Measurements from ENCODE around the gene TENM3.

TENM3 gene

DNA sequence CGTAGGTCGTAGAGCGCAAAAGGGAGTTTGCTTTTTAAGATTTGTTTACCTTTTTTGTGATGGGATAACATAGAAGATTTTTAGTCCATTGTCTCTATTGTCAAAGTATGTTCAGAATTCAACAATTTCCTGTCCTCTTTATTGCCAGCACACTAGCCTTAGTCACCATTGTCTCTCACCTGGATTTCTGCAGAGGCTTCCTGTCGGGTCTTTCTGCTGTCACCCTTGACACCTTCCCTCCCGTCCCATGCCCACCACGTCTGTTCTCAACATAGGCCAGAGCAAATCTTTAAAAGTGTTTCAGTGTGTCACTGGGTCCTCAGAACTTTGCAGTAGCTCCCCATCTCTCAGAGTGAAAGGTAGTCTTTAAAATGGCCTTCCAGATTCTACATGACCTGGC lies 323.9 kb downstream of the TENM3 start:
- ATAC-seq: no peak
- no peak for DNase-seq

DNA sequence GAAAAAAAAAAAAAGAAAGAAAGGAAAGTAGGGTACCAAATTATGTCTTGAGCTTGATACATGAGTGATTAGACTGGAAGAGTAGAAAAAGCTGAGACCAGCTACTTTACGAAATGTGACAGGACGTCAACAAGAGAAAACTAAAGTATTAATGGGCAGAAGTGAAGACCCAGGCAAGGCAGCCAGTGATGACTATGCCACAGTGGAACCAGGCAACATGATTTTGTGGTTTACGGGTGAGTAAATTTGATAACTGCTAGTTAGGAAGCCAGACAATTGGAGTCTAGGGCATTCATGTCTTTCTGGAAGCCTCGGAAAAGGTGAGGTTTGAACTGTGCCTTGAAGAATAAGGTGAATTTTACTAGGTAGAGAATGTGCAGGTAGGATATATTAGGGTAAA lies 326.4 kb downstream of the TENM3 start:
- DNase-seq (no peak), ATAC-seq (no peak)

DNA sequence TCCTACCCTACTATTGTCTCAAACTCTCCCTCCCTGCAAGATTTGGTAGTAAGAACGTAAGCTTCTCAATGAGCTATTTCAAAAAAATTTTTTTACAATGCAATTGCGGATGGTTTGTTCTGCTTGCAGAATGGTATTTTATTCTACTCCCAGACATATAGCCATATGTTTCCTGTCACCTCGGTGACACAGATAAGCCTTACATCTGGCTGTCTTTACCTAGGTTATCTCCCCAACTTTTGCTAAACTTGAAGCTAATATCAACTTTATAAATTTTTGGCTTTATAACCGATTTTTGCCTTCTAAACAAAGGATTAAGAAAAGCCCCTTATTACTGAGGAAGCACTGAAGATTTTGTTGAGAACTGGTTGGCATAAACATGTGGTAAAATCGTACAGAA lies 331.5 kb downstream of the TENM3 start:
- ATAC-seq: no peak
- DNase-seq: no peak

DNA sequence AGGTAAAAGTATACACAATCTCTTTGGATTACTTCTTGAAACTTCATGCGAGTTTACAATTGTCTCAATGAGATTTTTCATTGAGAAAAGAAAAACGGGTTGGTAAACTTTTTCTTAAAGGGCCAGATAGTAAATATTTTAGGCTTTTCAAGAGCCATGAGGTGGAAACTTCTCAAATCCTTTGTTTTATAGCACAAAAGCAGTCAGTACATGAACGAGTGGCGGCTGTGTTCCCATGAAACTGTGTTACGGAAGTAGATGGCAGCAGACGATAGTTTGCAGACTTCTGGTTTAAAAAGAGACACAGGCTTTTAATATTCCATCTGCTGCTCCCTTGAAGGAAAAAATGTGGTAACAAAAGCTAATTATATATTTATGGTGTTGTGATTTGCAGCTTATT lies 332.0 kb downstream of the TENM3 start:
- ATAC-seq (no peak), DNase-seq (no peak)

DNA sequence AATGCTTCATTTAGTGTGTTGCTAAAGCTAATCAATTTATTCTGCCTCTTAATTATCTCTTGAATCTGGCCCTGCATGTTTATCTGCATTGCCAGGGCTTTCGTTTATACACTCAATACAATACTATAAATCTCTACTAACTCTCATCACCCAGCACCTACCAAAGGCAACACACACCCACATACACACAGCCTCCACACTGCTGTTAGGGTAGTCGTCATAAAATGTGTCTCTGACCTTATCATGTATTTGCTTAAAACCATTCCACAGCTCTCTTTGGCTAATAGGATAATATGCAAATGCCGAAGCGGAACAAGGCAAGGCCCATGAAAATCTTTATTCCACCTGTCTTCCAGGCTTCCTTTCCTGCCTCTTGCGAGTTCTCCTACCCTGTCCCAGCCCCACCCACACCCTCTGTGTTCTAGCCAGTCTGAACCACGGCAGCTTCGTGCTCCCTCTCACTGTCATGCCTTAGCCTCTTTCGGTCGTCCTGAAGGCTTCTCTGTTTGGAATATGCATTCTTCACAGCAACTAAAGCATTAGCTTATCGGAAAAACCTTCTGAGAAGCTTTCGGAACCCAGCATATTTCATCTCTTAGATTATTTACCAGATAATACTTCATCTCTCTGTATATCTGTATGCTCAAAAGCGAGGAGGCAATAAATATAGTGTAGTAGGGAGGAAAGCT lies 333.5 kb downstream of the TENM3 start:
- DNase-seq (no peak), ATAC-seq (no peak)

DNA sequence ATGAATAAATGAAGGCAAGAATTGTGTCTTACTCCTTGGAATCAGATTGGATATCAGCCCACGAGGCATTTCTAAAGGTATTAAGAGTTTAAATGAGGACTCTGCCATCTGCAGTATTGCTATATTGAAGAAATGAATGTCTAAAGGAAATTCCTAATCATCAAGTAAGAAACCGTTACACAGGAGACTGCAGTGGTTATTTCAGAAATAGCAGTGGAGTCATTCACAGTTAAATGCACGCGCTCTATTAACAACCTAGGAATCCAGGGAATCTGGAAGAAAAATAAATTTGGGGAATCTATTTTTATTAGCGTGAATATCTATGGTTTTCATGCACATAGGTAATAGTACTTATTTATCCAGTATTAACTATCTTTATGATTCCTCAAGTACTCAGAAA lies 334.2 kb downstream of the TENM3 start:
- ATAC-seq: no peak
- DNase-seq: no peak

DNA sequence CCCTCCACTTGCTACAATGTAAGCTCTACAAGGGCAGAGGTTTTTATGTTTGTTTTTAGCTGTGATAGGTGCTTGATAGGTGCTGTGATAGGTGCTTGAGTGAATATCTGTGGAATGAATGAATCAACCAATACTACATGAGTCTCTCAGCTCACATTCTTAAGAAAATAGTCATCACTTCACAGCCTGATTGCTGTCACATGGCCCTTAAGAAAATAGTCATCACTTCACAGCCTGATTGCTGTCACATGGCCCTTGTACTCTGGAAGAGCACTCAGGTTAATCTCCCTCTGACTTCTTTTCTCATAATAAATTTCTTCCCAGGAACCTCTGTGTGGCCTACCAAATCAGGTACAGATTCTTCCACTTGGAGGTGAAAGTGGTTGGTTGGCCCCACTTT lies 335.2 kb downstream of the TENM3 start:
- ATAC-seq: no peak
- no peak for DNase-seq

DNA sequence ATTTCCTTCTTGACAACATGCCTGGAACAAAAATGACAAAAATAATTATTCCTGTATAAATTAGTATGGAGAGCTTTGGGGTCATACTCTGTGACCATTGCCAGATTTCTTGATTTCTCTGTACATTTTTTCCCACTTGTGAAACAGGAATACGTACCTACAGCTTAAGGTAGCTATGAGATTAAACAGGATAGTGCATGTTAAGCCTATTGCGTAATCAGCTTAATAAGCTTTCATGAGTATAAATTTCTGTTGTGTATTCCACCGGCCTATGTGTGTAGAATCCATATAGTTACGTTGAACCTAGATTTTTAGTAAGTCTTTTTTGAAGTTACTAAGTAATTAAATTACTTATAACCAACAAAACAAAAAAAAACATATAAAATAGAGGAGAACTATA lies 339.0 kb downstream of the TENM3 start:
- ATAC-seq (no peak), DNase-seq (no peak)

DNA sequence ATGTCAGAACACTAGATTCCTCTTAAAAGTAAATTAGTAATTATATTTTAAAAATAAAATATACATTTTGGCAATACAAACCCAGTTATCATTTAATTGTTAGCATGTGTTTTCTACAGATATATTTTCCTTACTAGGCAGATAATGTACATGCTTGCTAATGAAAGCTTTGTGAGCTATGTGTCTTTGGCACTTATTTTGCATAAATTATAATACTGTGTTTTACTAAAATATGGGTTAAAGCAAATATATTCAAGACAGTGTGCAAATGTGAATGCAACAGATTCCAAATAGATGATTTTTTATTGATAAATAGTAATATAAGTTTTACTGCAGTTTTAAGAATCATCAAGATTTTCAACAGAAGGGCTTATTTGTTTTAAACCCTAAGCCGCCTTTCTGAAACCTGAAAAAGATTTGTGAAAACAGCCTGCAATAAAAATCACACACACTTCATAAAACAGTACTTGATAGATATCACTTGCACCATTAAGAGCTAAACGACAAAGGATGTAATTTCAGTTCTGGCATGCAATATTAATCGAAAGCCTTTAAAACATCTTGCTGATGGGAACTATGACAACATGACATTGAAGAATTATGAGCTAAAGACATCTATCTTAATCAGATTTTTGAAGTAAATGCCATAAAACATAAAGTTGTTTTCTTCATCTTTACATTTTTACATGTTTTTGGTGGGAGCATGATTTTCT lies 340.7 kb downstream of the TENM3 start:
- ATAC-seq: no peak
- no peak for DNase-seq

DNA sequence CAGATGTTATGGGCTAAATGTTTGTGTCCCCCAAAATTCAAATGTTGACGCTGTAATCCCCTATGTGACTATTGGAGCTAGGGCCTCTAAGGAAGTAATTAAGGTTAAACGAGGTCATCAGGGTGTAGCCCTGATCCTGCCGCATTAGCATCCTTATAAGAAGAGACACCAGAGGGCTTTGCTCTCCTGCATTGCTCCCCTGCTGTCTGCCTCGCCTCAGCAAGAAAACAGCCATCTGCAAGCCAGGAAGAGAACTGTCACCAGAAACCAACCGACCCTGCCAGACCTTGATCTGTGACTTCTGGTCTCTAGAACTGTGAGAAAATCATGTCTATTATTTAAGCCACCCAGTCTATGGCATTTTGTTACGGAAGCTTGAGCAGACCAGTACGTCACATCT lies 342.1 kb downstream of the TENM3 start:
- ATAC-seq: no peak
- DNase-seq: no peak

DNA sequence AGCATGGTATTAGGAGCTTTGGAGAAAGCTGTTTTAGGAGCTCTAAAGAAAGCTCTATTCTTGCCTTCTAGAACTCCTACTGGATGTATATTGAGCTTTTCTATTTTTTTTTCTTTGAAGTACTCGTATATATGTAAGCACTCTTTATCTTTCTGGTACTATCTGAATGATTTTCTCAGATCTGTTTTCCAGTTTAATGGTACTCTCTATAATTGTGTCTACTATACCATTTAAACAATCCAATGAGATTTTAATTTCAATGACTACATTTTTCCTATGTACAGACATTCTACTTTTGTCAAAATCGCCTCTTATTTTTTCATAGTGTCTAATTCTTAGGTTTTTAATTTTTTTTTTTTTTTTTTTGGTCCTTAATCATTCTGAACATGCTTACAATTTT lies 345.9 kb downstream of the TENM3 start:
- DNase-seq: no peak
- no peak for ATAC-seq

DNA sequence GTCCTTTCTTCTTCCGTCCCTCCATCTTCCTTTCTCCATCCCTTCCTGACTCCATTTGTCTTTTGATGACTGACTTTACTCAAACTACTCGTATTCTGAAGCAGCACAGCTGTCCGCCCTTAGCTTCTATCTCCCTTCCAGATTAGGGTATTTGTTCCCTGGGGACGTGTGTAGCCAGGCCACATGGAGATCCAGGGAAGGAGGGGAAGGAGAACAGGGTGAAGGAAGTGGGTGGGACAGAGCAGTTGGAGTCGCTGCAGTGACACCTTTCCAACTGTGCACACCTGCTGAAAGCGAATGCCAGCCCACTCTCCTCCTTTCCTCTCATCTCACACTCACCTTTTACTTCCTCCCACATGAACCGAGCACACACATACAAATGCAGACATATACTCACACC lies 350.2 kb downstream of the TENM3 start:
- DNase-seq: no peak
- no peak for ATAC-seq

DNA sequence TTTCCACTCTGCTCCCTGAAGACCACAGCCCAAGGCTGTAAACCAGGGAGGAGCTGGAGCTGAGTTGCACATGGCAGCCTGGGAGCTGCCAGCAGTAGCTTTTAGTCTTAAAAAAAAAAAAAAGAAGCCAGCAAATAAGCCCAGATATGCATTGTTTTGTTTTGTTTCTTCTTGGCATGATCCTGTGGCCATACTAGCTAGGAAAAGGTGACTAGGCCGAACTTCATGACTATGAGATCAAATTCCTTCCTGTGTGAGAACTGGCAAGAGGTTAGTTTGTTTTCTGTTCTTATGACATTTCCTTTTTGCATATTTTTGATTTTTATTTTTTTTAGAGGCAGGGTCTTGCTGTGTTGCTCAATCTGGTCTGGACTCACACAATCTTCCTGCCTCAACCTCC lies 350.7 kb downstream of the TENM3 start:
- DNase-seq (no peak), ATAC-seq (no peak)

DNA sequence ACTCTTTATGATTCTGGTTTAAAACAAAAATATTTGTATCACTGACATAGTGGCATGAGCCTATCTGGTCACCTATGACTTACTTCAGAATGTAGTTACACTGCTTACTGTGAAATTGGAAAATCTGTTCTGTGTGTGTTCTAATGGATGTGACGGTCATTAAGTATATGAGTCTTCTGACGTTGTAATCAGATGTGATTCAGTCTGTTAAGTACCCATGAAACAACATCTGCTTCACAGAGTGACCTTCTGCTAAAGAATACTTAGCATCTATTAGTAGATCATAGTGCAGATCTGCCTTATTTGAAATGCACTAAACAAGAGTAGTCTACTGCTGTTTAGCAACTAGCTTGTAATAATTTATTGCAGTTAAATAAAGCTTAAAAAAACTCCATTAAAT lies 356.9 kb downstream of the TENM3 start:
- ATAC-seq: no peak
- DNase-seq: no peak

DNA sequence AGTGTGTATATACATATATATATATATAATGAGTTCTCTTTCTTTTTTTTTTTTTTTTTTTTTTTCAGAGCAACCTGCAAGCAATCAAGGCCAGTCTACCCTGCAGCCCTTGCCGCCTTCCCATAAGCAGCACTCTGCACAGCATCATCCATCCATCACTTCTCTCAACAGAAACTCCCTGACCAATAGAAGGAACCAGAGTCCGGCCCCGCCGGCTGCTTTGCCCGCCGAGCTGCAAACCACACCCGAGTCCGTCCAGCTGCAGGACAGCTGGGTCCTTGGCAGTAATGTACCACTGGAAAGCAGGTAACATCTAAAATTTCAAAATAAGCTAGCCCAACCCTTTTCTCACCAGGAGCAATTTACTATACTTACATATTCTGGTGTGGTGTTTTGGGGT lies 357.7 kb downstream of the TENM3 start:
- ATAC-seq (no peak), DNase-seq (no peak)

DNA sequence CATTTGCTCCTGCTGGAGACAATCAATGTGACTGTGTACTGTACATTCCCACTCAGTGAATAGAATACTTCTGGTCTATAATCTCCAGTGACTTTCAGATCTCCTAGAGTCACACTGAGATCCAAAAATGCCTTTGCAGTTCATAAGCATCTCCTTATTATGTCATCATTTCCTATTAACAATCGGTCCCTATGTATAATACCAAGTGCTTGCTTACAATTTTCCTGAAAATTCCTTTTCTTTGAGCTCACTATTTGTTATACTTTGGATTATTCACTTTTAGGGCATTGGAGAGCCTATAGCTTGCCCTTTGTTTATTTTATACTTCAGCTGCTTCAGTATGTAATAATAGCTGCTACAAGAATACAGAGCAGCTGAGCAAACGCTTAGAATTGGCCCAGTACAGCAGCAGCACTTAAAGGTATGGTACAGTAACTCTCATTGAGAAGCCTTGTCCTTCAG lies 361.0 kb downstream of the TENM3 start:
- ATAC-seq: no peak
- no peak for DNase-seq

DNA sequence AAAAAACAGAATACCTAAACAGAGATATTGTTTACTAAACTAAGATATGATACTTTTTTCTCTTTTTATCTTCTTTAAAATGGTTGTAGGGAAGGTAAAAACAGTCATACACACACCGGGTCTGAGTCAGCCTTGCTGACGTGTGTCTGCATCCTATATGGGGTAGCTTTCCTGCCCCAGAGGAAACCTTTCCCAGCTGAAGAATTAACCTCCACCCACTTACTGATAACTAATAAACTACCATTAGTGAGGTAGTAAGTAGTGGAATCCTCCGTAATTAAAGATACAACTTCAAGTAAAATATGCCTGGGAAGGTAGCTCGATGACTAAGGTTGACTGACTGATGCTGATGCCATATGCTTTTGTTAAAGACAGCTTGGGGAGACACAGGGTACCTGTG lies 361.8 kb downstream of the TENM3 start:
- no peak for ATAC-seq
- DNase-seq: no peak

DNA sequence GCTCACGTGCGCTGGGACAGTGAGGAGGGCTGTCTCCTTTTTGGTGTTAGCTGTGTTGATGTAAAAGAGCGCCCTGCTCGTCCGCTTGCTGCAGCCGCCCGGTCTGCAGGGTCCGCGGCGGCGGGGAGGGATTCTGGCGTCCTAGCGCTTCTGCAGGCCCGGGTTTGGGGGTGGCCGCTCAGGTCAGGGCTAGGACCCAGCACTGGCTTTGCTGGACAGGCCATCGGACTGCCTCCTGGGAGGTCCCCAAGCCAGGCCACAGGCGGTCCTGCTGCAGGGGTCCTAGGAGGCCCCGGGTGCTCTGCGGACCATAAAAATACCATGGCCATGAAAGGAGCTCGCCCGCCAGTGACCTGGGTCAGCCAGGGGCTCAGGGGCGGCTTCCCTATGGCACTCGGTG lies 365.3 kb downstream of the TENM3 start:
- DNase-seq (no peak), ATAC-seq (no peak)

DNA sequence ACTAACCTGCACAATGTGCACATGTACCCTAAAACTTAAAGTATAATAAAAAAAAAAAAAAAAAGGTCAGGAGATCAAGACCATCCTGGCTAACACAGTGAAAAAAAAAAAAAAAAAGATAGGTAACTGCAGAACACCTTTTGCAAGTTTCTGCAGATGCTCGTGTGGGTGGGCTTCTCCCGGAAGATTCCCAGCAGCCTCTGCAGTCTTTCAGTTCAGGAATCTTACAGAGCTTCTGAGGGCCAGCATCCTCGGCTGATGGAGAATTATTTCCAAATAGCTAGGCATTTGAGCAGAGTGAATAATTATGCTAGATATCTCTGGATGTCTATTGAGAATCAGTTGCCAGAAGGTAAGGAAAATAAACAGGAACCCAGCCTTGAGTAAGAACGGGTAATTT lies 373.3 kb downstream of the TENM3 start:
- ATAC-seq (no peak), DNase-seq (no peak)

DNA sequence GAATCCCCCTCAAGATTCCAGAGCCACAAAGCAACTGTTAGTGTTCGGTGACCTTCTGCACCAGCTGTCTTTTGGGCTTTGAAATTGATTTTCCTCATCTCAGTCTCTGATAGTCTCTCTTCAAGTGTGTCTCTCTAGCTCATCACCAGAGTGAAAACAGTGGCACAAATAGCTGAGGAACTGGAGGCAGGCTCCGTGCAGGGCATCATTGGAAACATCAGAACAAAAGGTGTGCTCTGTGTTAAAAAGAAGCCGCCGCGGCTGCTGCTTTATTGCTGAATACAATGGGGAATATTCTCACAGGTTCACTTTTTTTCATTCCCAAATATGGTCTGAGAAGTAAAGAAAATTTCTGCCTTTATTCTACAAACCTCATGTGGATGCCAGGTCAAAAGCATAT lies 376.5 kb downstream of the TENM3 start:
- ATAC-seq (no peak), DNase-seq (no peak)

DNA sequence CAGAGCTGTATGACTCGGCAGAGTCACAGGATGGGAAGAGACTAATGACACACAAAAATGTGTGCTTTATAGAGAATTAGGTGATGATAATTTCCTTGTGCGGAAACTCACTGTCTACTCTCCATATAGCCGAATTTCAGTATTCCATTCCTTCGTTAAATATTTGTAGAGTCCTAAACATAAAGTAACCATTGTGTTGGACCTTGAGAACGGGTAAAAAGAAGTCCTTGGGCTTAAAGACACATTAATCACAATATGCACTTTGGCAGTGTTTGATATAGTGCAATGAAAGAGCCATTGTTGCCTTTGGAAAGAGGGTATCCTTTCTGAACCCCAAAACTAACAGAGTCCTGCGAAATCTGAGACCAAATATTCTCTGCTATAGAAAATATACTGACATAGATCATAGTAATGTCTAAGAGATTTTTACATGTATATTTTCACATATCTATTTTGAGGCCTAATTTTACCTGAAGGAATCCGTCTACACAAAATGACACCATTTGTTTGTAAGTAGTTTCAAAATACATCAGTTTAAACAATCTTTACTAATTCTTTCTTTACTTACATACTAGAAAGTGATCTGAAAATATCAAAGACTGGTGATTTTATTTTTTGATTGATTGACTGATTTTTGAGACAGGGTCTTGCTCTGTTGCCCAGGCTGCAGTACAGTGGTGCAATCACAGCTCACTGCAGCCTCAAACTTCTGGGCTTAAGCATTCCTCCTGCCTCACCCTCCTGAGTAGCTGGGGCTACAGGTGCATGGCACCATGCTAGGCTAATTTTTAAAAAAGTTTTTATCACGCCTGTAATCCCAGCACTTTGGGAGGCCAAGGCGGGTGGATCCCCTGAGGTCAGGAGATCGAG lies 377.1 kb downstream of the TENM3 start:
- DNase-seq (no peak), ATAC-seq (no peak)

DNA sequence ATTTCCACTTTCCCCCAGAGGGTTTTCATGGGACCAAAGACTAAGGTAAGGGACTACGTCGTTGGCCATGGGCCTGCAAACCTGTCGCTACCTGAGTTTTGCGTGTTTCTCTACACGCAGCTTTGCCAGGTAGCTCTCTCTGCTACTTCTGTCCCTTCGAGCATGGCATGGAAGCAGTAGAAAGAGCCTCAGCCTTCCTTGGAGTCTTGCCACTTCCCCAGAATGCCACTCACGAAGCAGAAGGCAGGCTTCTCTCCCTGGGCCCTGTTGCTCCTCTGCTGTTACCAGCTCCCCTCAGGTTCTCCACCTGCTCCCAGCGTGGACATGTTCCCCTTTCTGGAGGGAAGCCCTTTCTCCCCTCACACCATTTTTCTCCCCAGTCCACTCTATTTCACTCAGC lies 381.1 kb downstream of the TENM3 start:
- DNase-seq (no peak), ATAC-seq (no peak)

DNA sequence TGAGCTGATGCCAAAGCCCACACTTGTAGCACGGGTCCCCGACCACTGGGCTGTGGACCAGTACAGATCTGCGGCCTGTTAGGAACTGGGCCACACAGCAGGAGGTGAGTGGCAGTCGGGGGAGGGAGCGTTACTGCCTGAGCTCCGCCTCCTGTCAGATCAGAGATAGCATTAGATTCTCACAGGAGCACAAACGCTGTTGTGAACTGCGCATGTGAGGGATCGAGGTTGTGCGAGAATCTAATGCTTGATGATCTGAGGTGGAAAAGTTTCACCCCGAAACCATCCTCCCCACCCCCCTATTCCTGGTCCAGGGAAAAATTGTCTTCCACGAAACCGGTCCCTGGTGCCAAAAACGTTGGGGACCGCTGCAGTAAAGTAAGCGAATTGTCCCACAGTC lies 382.0 kb downstream of the TENM3 start:
- ATAC-seq (no peak), DNase-seq (no peak)
